K562 (cell line): Measurements from ENCODE around the gene LIPH. TPM values are rescaled to one million over a fixed set of nuclear protein-coding genes. Genes with fewer than 3 reads are reported as not detected.

Experiments
- ATAC-seq: fragments of 200-7000 bp; cut with Tn5 transposase; 3 replicates; pipeline ENCODE4 v1.9.1; 2020; ENCODE audit warnings: moderate library complexity
- BruUV-seq: library from RNA; stranded (reverse); fragments of 400-500 nt; replicated peaks from 2 replicates; lab custom pipeline; 2021; lab: Mats Ljungman, UMichigan
- CTCF ChIA-PET: fragments of 300-600 bp; formaldehyde crosslinking; extraction: SDS; loops from one replicate; lab custom pipeline; 2021; ENCODE audit warnings: low intra/inter-chr PET ratio; lab: Yijun Ruan, JAX
- POLR2A ChIA-PET: fragments of 300-600, 350-650 bp; sonication (Branson Sonifier 250); formaldehyde crosslinking; extraction: SDS; loops from one replicate; lab custom pipeline; 2021; ENCODE audit warnings: antibody characterized with exemption, inconsistent platforms; lab: Yijun Ruan, JAX
- DNase-seq, 4 experiments: peaks; one replicate each; pipeline versions ENCODE4 v3.0.0 to v3.0.0-alpha.2; 2011 to 2018; ENCODE audit warnings: low spot score in 3 of 4, mixed read lengths in 3 of 4; ENCODE audit errors: extremely low read depth in 1 of 4
- FAIRE-seq: peaks from 2 replicates; lab custom pipeline; 2011; peaks lifted over from hg19 to GRCh38; lab: Jason Lieb, UNC
- H2AFZ ChIP-seq: 2 replicates; pipeline ENCODE4 v1.6.0; 2011; ENCODE audit warnings: low read depth, low read length, control low read depth, inconsistent platforms
- H3K27ac ChIP-seq: fragments of 200-600 bp; 3 replicates; pipeline ENCODE4 v1.8.0; 2011; ENCODE audit warnings: low read depth, mild to moderate bottlenecking, control low read depth, inconsistent platforms, low read length, moderate library complexity, mixed read lengths; ENCODE audit errors: extremely low read depth
- H3K27me3 ChIP-seq, 2 experiments: fragments of 300-600 bp in 1 of 2; 2 replicates in 1 of 2; 3 replicates in 1 of 2; pipeline versions ENCODE4 v1.6.0 to v1.8.0; 2011; ENCODE audit warnings: inconsistent platforms in 2 of 2, low read length in 2 of 2, mild to moderate bottlenecking in 1 of 2, mixed read lengths in 1 of 2, moderate library complexity in 1 of 2; ENCODE audit not compliant: control insufficient read depth in 2 of 2, insufficient read depth in 2 of 2
- H3K36me3 ChIP-seq: fragments of 300-600 bp; 3 replicates; pipeline ENCODE4 v1.8.0; 2011; ENCODE audit warnings: mild to moderate bottlenecking, low read length, inconsistent platforms; ENCODE audit not compliant: control insufficient read depth, insufficient read depth
- H3K4me1 ChIP-seq, 2 experiments: fragments of 200-600 bp in 1 of 2; replicated peaks in 1 of 2; 2 replicates in 1 of 2; 3 replicates in 1 of 2; pipeline versions ENCODE4 v1.5.1 to v1.8.0; 2011; ENCODE audit warnings: inconsistent platforms in 2 of 2, low read length in 2 of 2, mild to moderate bottlenecking in 1 of 2, mixed read lengths in 1 of 2, moderate library complexity in 1 of 2; ENCODE audit not compliant: control insufficient read depth in 2 of 2, insufficient read depth in 2 of 2
- H3K4me2 ChIP-seq: 2 replicates; pipeline ENCODE4 v1.6.1; 2011; ENCODE audit warnings: low read length, control low read depth, inconsistent platforms, mixed read lengths; ENCODE audit not compliant: insufficient read depth
- H3K4me3 ChIP-seq: fragments of 200-600 bp; sonication (generic), shearing (Covaris generic); 2 replicates; pipeline ENCODE4 v1.5.1; 2016; ENCODE audit warnings: control low read depth, inconsistent platforms
- H3K79me2 ChIP-seq: fragments of 200-600 bp; 3 replicates; pipeline ENCODE4 v1.8.0; 2011; ENCODE audit warnings: low read length, inconsistent platforms; ENCODE audit not compliant: control insufficient read depth, insufficient read depth
- H3K9ac ChIP-seq, 2 experiments: 2 replicates each; pipeline versions ENCODE4 v1.6.0 to v1.6.1; 2011; ENCODE audit warnings: low read depth in 2 of 2, low read length in 2 of 2, control low read depth in 1 of 2, inconsistent platforms in 1 of 2, mild to moderate bottlenecking in 1 of 2, mixed read lengths in 1 of 2; ENCODE audit not compliant: insufficient read depth in 1 of 2
- H3K9me1 ChIP-seq: one replicate; pipeline ENCODE4 v1.6.0; 2011; ENCODE audit warnings: inconsistent platforms, mild to moderate bottlenecking, low read length, moderate library complexity; ENCODE audit not compliant: control insufficient read depth, insufficient read depth
- H3K9me3 ChIP-seq: replicated peaks from 2 replicates; pipeline ENCODE4 v1.5.1; 2011; ENCODE audit warnings: low read depth, low read length, inconsistent platforms; ENCODE audit not compliant: control insufficient read depth, insufficient read depth
- H4K20me1 ChIP-seq: replicated peaks from 2 replicates; pipeline ENCODE4 v1.6.1; 2011; ENCODE audit warnings: low read length, inconsistent platforms, mixed read lengths; ENCODE audit not compliant: control insufficient read depth, insufficient read depth
- GTF2A2 ChIP-seq: IDR thresholded peaks from 2 replicates; pipeline ENCODE4 v1.6.1; 2016; ENCODE audit warnings: mild to moderate bottlenecking, missing genetic modification characterization, missing compliant biosample characterization
- HMGN3 ChIP-seq: IDR thresholded peaks from 2 replicates; pipeline ENCODE4 v1.6.1; 2011; ENCODE audit warnings: borderline replicate concordance, low read depth, mild to moderate bottlenecking, mixed read lengths, low read length; ENCODE audit not compliant: insufficient read length; ENCODE audit errors: extremely low read depth
- IFI16 ChIP-seq: fragments of 250-450 bp; sonication (Bioruptor Pico); IDR thresholded peaks from 2 replicates; pipeline ENCODE4 v2.1.2; 2022; ENCODE audit warnings: mild to moderate bottlenecking, inconsistent platforms
- MXI1 ChIP-seq: IDR thresholded peaks from 2 replicates; pipeline ENCODE4 v1.6.1; 2011; ENCODE audit warnings: low read depth, mild to moderate bottlenecking, improper control_type of control experiment, low read length
- SRSF3 ChIP-seq: fragments of 200-400 bp; formaldehyde crosslinking; IDR thresholded peaks from 2 replicates; pipeline ENCODE4 v1.6.1; 2016; ENCODE audit warnings: mild to moderate bottlenecking, low read length, moderate library complexity; ENCODE audit not compliant: insufficient read depth
- ZBTB7A ChIP-seq: IDR thresholded peaks from 2 replicates; pipeline ENCODE4 v1.6.1; 2011; ENCODE audit warnings: low read depth, mild to moderate bottlenecking, low read length, moderate library complexity, borderline replicate concordance; ENCODE audit not compliant: control insufficient read depth
- ZNF175 ChIP-seq: fragments of 200-800 bp; sonication (Bioruptor generic); IDR thresholded peaks from 2 replicates; pipeline ENCODE4 v1.6.1; 2016; ENCODE audit warnings: low read depth, mild to moderate bottlenecking, missing genetic modification characterization, missing compliant biosample characterization
- ZNF197 ChIP-seq: fragments of 200-800 bp; sonication (Bioruptor generic); IDR thresholded peaks from 2 replicates; pipeline ENCODE4 v1.6.1; 2016; ENCODE audit warnings: low read depth, missing genetic modification characterization, missing compliant biosample characterization
- ZNF551 ChIP-seq: fragments of 250-450 bp; sonication (Bioruptor Pico); IDR thresholded peaks from 2 replicates; pipeline ENCODE4 v1.5.0; 2021; ENCODE audit warnings: mild to moderate bottlenecking, moderate library complexity
- ZNF778 ChIP-seq: fragments of 450-650 bp; formaldehyde crosslinking; IDR thresholded peaks from 2 replicates; pipeline ENCODE4 v1.4.0; 2020; ENCODE audit warnings: mild to moderate bottlenecking, moderate library complexity
- WGBS: fragments of 100-300 bp; shearing (Covaris generic); methylation state at CpG from one replicate; pipeline ENCODE4 v1.1.6; 2016; ENCODE audit warnings: low coverage, mixed read lengths; ENCODE audit not compliant: insufficient coverage; ENCODE audit errors: missing lambda C conversion rate; 5-methylcytosine and 5-hydroxymethylcytosine counted together
- in situ Hi-C: fragments of 300-500 bp; cut with MboI; formaldehyde crosslinking; loops from 4 replicates; pipeline ENCODE4 v1.15.0; 2018; ENCODE audit warnings: inconsistent platforms, mixed read lengths
- intact Hi-C: fragments of 100-400 bp; cut with micrococcal nuclease; formaldehyde crosslinking; loops from 2 replicates; pipeline ENCODE4 v1.14.2; 2022
- polyA plus RNA-seq, 8 experiments: library from polyadenylated mRNA; depleted of rRNA in 4 of 8; stranded (reverse) in 5 of 8; unstranded in 3 of 8; fragments of >200 nt; fragmentation: Nextera tagmentation in 2 of 8; fragmentation: Illumina TruSeq in 1 of 8; extraction: Ambion mirVana in 2 of 8; extraction: Trizol in 1 of 8; gene quantifications; 2 replicates each; pipeline versions ENCODE4 v1.2.1 to v1.2.3, GENCODE V29; 2011 to 2014; ENCODE audit warnings: inconsistent platforms in 1 of 8, missing spikeins in 1 of 8
- total RNA-seq, 7 experiments: library from RNA; depleted of rRNA in 6 of 7; stranded (reverse); fragments of >200 nt in 6 of 7; fragmentation: Illumina TruSeq in 2 of 7; extraction: Trizol in 2 of 7; gene quantifications; 2 replicates each; pipeline versions ENCODE4 v1.2.1 to v1.2.3, GENCODE V29; 2011 to 2021; ENCODE audit warnings: low replicate concordance in 1 of 7
- TF ChIP-seq, protein P1 (sequence below): fragments of 250-450 bp; sonication (Bioruptor Pico); IDR thresholded peaks from 2 replicates; pipeline ENCODE4 v1.4.0; 2020
- TF ChIP-seq, protein P2 (sequence below), 2 experiments: fragments of 450-650 bp; formaldehyde crosslinking in 1 of 2; IDR thresholded peaks; 2 replicates each; pipeline versions ENCODE4 v1.4.0 to v1.6.1; 2014 to 2020; ENCODE audit warnings: mild to moderate bottlenecking in 2 of 2, borderline replicate concordance in 1 of 2, low read depth in 1 of 2

Gene LIPH
- total and polyA plus RNA-seq, 9 of the 15 experiments (the other 6 are each of a cell fraction or from before 2014, with no cell fraction given): 0.73 to 1.8 (median 1.3) TPM

- no peak for ATAC-seq
- in situ Hi-C loops (no loop called here), intact Hi-C loops (no loop called here)
- no peak overlapping the region for H3K9ac ChIP-seq
- H2AFZ ChIP-seq: no peak overlapping the region
- H3K9me1 ChIP-seq: no peaks in the 10 kb centered on the region
- CTCF ChIA-PET: no interaction called here
- BruUV-seq: no TSS peak
- H3K36me3 ChIP-seq: no peaks in the 10 kb centered on the region
- H3K9me3 ChIP-seq: no peaks in the 10 kb centered on the region
- H4K20me1 ChIP-seq: no peaks in the 10 kb centered on the region
- no peak for DNase-seq
- 67% methylated on average over 7 of the region's 7 CpGs for WGBS
- H3K79me2 ChIP-seq: no peaks in the 10 kb centered on the region
- H3K4me3 ChIP-seq: no peak overlapping the region
- H3K4me2 ChIP-seq: no peak overlapping the region
- FAIRE-seq: no peak
- TF ChIP-seq MXI1 (no peak), GTF2A2 (tag) (no peak), IFI16 (CRISPR knock-in tag) (no peak), SRSF3 (no peak), ZBTB7A (no peak), HMGN3 (no peak), ZNF197 (CRISPR knock-in tag) (no peak), ZNF778 (CRISPR knock-in tag) (no peak), ZNF551 (CRISPR knock-in tag) (no peak), ZNF175 (CRISPR knock-in tag) (no peak)
- TF ChIP-seq, protein P1, sequence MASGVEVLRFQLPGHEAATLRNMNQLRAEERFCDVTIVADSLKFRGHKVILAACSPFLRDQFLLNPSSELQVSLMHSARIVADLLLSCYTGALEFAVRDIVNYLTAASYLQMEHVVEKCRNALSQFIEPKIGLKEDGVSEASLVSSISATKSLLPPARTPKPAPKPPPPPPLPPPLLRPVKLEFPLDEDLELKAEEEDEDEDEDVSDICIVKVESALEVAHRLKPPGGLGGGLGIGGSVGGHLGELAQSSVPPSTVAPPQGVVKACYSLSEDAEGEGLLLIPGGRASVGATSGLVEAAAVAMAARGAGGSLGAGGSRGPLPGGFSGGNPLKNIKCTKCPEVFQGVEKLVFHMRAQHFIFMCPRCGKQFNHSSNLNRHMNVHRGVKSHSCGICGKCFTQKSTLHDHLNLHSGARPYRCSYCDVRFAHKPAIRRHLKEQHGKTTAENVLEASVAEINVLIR (CRISPR knock-in tag): no peak
- TF ChIP-seq, protein P2, sequence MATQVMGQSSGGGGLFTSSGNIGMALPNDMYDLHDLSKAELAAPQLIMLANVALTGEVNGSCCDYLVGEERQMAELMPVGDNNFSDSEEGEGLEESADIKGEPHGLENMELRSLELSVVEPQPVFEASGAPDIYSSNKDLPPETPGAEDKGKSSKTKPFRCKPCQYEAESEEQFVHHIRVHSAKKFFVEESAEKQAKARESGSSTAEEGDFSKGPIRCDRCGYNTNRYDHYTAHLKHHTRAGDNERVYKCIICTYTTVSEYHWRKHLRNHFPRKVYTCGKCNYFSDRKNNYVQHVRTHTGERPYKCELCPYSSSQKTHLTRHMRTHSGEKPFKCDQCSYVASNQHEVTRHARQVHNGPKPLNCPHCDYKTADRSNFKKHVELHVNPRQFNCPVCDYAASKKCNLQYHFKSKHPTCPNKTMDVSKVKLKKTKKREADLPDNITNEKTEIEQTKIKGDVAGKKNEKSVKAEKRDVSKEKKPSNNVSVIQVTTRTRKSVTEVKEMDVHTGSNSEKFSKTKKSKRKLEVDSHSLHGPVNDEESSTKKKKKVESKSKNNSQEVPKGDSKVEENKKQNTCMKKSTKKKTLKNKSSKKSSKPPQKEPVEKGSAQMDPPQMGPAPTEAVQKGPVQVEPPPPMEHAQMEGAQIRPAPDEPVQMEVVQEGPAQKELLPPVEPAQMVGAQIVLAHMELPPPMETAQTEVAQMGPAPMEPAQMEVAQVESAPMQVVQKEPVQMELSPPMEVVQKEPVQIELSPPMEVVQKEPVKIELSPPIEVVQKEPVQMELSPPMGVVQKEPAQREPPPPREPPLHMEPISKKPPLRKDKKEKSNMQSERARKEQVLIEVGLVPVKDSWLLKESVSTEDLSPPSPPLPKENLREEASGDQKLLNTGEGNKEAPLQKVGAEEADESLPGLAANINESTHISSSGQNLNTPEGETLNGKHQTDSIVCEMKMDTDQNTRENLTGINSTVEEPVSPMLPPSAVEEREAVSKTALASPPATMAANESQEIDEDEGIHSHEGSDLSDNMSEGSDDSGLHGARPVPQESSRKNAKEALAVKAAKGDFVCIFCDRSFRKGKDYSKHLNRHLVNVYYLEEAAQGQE (IDR thresholded peaks at IDR 0.05; ENCODE audit: borderline replicate concordance): no peak
- TF ChIP-seq, protein P2 (CRISPR knock-in tag; IDR thresholded peaks at IDR 0.05; ENCODE audit: low read depth): no peak
- TF ChIP-seq, all 486 proteins: peak for 0
- Histone ChIP-seq H3K27me3 (no peaks in the 10 kb centered on the region), H3K27ac (no peak overlapping the region), H3K4me1 (peaks cover 4 to 5% of the 10 kb centered on the region in 2 experiments; a peak in 3 of 5 replicates)
- POLR2A ChIA-PET: no interaction called here
Measured at GRCh38 chr3:185540695-185541094, 11.7 kb downstream of the LIPH start.
